CD14-positive monocyte (primary cell): ENCODE measurements around the gene ATG9B. TPM values are rescaled to one million over a fixed set of nuclear protein-coding genes. Genes with fewer than 3 reads are reported as not detected.

Source experiments
- DNase-seq, 3 donors: peaks; one replicate each; pipeline ENCODE4 v3.0.0-alpha.2; 2011 to 2022
- H2AFZ ChIP-seq: 2 replicates; pipeline ENCODE4 v1.6.0; 2012; ENCODE audit warnings: mild to moderate bottlenecking, low read depth, low read length, inconsistent platforms; ENCODE audit not compliant: insufficient read depth, poor library complexity, severe bottlenecking
- H3K27ac ChIP-seq, 2 donors: 1 replicate in 1 of 2; 2 replicates in 1 of 2; pipeline ENCODE4 v1.5.1; 2012 to 2013; ENCODE audit warnings: low read length in 2 of 2, control low read depth in 1 of 2, inconsistent platforms in 1 of 2, low read depth in 1 of 2, mild to moderate bottlenecking in 1 of 2
- H3K27me3 ChIP-seq, 2 donors: one replicate each; pipeline versions ENCODE4 v1.6.0 to v1.6.1; 2011 to 2013; ENCODE audit warnings: low read length in 2 of 2; ENCODE audit not compliant: control insufficient read depth in 2 of 2, insufficient read depth in 2 of 2
- H3K36me3 ChIP-seq, 2 donors: replicated peaks in 1 of 2; 1 replicate in 1 of 2; 2 replicates in 1 of 2; pipeline versions ENCODE4 v1.5.1 to v1.6.1; 2012 to 2013; ENCODE audit warnings: low read length in 2 of 2, control low read depth in 1 of 2, inconsistent platforms in 1 of 2, mild to moderate bottlenecking in 1 of 2; ENCODE audit not compliant: insufficient read depth in 2 of 2, control insufficient read depth in 1 of 2
- H3K4me1 ChIP-seq, 2 donors: 1 replicate in 1 of 2; 2 replicates in 1 of 2; pipeline versions ENCODE4 v1.5.1 to v1.6.1; 2012 to 2013; ENCODE audit warnings: low read length in 2 of 2, control low read depth in 1 of 2, inconsistent platforms in 1 of 2, mild to moderate bottlenecking in 1 of 2, moderate library complexity in 1 of 2; ENCODE audit not compliant: insufficient read depth in 2 of 2, control insufficient read depth in 1 of 2
- H3K4me2 ChIP-seq: replicated peaks from 2 replicates; pipeline ENCODE3; 2012; ENCODE audit warnings: low read length, moderate library complexity, mild to moderate bottlenecking; ENCODE audit not compliant: poor library complexity, severe bottlenecking; ENCODE audit errors: extremely low read depth
- H3K4me3 ChIP-seq, 3 experiments: fragments of 200-600 bp in 1 of 3; sonication (generic) in 1 of 3; replicated peaks in 1 of 3; 1 replicate in 2 of 3; 2 replicates in 1 of 3; pipeline ENCODE4 v1.5.1; 2011 to 2013; ENCODE audit warnings: low read length in 3 of 3, mild to moderate bottlenecking in 3 of 3, control low read depth in 2 of 3, low read depth in 2 of 3, inconsistent platforms in 1 of 3, moderate library complexity in 1 of 3
- H3K79me2 ChIP-seq: 2 replicates; pipeline ENCODE4 v1.6.0; 2012; ENCODE audit warnings: mild to moderate bottlenecking, control low read depth, inconsistent platforms, low read length, moderate library complexity; ENCODE audit not compliant: insufficient read depth
- H3K9ac ChIP-seq: 2 replicates; pipeline ENCODE4 v1.6.0; 2017; ENCODE audit warnings: low read length, mild to moderate bottlenecking; ENCODE audit not compliant: insufficient read depth, poor library complexity, severe bottlenecking
- H3K9me3 ChIP-seq, 2 donors: replicated peaks in 1 of 2; 1 replicate in 1 of 2; 2 replicates in 1 of 2; pipeline versions ENCODE4 v1.5.1 to v1.6.1; 2012 to 2013; ENCODE audit warnings: low read length in 2 of 2, control low read depth in 1 of 2; ENCODE audit not compliant: control insufficient read depth in 1 of 2, insufficient read depth in 1 of 2
- H4K20me1 ChIP-seq: 2 replicates; pipeline ENCODE4 v1.6.0; 2012; ENCODE audit warnings: mild to moderate bottlenecking, low read length, control low read depth, moderate library complexity; ENCODE audit not compliant: insufficient read depth
- H3K27ac Mint-ChIP-seq, 7 donors: one replicate each; pipeline ENCODE4 v1.8.0; 2020; ENCODE audit warnings: mild to moderate bottlenecking in 7 of 7, mixed read lengths in 7 of 7, moderate library complexity in 6 of 7, inconsistent platforms in 2 of 7
- H3K27me3 Mint-ChIP-seq, 3 donors: one replicate each; pipeline ENCODE4 v1.8.0; 2021 to 2022; ENCODE audit warnings: low read depth in 3 of 3, mild to moderate bottlenecking in 3 of 3, mixed read lengths in 3 of 3, moderate library complexity in 3 of 3, inconsistent platforms in 1 of 3
- H3K36me3 Mint-ChIP-seq, 2 donors: one replicate each; pipeline ENCODE4 v1.8.0; 2020; ENCODE audit warnings: mixed read lengths in 2 of 2, inconsistent platforms in 1 of 2, mild to moderate bottlenecking in 1 of 2
- H3K4me1 Mint-ChIP-seq: one replicate; pipeline ENCODE4 v1.8.0; 2020; ENCODE audit warnings: mild to moderate bottlenecking, mixed read lengths
- H3K4me3 Mint-ChIP-seq, 2 donors: one replicate each; pipeline ENCODE4 v1.8.0; 2020; ENCODE audit warnings: mild to moderate bottlenecking in 2 of 2, mixed read lengths in 2 of 2, moderate library complexity in 1 of 2
- H3K9me3 Mint-ChIP-seq, 7 donors: one replicate each; pipeline ENCODE4 v1.8.0; 2020 to 2022; ENCODE audit warnings: mixed read lengths in 7 of 7, mild to moderate bottlenecking in 6 of 7, moderate library complexity in 6 of 7, inconsistent platforms in 2 of 7
- WGBS: methylation state at CpG from one replicate; pipeline ENCODE4 v1.1.5; 2013; ENCODE audit warnings: missing lambda C conversion rate; ENCODE audit not compliant: insufficient coverage; 5-methylcytosine and 5-hydroxymethylcytosine counted together
- intact Hi-C, 2 donors: fragments of 100-400 bp; cut with micrococcal nuclease; formaldehyde crosslinking; loops; one replicate each; pipeline versions ENCODE4 v1.15.0 to v1.15.1; 2023
- polyA plus RNA-seq, 3 donors: library from polyadenylated mRNA; depleted of rRNA in 1 of 3; unstranded in 2 of 3; stranded (reverse) in 1 of 3; fragments of 300-500 nt in 2 of 3; fragments of >200 nt in 1 of 3; fragmentation: Illumina TruSeq in 2 of 3; gene quantifications; 1 replicate in 2 of 3; 2 replicates in 1 of 3; pipeline ENCODE4 v1.2.3, GENCODE V29; 2012 to 2021
- TF ChIP-seq, protein P1 (sequence below): fragments of 200-600 bp; IDR thresholded peaks from one replicate; pipeline ENCODE4 v1.8.0; 2022; ENCODE audit warnings: antibody characterized with exemption, mild to moderate bottlenecking

Gene ATG9B
- polyA plus RNA-seq, 3 donors, result 0.21 to 0.30 TPM; not detected in 1

DNA sequence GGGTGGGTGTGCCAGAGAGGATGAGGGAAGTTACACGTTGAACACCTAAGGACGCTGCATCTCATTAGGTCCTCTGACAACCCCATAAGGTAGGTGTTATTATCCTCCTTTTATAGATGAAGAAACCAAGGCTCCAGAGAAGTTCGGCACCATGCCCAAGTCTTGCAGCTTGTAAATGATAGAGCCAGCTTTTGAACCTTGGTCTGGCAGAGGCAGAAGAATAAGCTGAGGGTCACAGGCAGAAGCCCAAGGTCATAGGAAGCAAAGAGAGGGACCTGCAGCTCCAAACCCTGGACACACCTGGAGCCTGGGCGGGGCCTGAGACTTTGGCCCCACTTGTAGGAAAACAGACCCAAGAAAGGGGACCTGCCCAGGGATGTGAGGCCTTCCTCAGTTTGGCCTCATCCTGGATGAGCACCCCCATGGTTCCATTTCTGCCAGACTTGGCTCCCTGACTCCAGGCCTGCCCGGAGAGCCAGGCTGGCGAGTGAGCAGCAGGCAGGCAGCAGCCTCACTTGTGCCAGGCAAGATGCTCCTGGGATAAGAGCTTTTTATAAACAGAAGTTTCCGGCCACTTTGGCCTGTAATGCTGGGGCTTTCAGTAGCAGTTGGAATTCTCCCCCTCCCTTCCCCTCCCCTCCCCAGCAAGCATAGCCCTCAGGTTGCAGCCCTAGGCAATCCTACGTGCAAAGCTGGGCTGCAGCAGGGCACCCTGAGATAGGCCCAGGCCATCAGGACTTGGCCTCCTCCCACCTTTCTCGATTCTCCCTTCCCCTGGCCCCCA, 48.6 kb downstream of the ATG9B start:
- H3K9me3 Mint-ChIP-seq, result peaks cover 0 to 23% (median 8%) of the 10 kb centered on the region in 7 donors
- Histone ChIP-seq H2AFZ (no peak overlapping the region), H3K9ac (no peak overlapping the region), H3K27me3 (peaks cover 35 to 69% of the 10 kb centered on the region in 2 donors), H3K9me3 (peaks cover 0 to 28% of the 10 kb centered on the region in 2 donors), H3K4me3 (no peak overlapping the region), H3K36me3 (no peaks in the 10 kb centered on the region), H3K27ac (no peak overlapping the region), H4K20me1 (no peaks in the 10 kb centered on the region), H3K79me2 (no peaks in the 10 kb centered on the region), H3K4me1 (peaks cover 3 to 7% of the 10 kb centered on the region in 2 donors), H3K4me2 (peak overlapping the region; percentile 75)
- H3K4me3 Mint-ChIP-seq, result peak overlapping the region; percentile 17 to 75
- H3K27ac Mint-ChIP-seq, result no peak overlapping the region
- no peak for DNase-seq
- 89% methylated on average over 6 of the region's 9 CpGs for WGBS
- peaks cover 0 to 7% of the 10 kb centered on the region in 2 donors for H3K36me3 Mint-ChIP-seq
- intact Hi-C loops, result no loop called here
- peaks cover 18% of the 10 kb centered on the region for H3K4me1 Mint-ChIP-seq
- peaks cover 69 to 84% (median 71%) of the 10 kb centered on the region in 3 donors for H3K27me3 Mint-ChIP-seq
- TF ChIP-seq, protein P1, sequence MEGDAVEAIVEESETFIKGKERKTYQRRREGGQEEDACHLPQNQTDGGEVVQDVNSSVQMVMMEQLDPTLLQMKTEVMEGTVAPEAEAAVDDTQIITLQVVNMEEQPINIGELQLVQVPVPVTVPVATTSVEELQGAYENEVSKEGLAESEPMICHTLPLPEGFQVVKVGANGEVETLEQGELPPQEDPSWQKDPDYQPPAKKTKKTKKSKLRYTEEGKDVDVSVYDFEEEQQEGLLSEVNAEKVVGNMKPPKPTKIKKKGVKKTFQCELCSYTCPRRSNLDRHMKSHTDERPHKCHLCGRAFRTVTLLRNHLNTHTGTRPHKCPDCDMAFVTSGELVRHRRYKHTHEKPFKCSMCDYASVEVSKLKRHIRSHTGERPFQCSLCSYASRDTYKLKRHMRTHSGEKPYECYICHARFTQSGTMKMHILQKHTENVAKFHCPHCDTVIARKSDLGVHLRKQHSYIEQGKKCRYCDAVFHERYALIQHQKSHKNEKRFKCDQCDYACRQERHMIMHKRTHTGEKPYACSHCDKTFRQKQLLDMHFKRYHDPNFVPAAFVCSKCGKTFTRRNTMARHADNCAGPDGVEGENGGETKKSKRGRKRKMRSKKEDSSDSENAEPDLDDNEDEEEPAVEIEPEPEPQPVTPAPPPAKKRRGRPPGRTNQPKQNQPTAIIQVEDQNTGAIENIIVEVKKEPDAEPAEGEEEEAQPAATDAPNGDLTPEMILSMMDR, result no peak

DNA sequence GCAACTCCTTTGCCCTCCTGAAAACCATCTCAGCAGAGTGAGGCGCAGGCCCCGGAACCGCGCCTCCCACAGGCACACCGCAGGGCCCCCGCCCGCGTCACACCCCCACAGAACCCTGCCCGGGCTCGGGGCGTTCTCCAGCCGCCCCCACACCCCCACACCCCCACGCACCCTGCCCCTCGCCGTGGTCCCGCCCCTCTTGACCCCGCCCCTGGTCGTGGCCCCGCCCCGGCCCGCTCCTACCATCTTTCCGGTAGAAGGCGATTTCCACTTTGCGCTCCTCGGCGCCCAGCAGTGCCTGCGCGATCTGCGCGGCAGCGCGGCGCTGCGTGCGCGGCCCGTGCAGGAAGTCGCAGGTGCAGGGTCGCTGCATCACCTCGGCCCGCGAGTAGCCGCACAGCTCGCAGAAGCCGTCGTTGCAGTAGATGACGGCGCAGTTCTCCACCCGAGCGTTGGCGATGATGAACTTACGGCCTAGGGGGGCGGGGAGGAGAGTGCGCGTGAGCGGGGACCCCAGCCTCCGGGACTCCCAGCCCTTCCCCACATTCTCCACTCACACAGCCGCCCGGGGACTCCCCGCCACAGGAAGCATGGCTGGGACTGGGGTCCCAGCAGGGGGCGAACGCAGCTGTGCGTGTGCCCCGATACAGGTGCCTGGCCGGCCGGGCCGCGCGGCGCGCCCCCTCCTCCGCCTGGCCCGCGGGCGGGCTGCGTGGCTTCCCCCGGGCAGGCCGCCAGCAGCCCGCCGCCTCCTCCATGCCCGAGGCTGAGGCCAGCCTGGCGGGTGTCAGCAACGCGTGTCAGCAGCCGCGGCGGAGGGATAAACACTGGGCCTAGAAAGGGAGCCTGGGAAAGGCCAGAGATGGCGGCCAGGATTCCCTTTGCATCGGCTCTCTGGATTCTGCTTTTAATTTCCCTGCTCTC, 49.6 kb downstream of the ATG9B start:
- Histone ChIP-seq H3K4me3 (peak overlapping the region in 1 of 3 experiments; percentile 67), H3K79me2 (no peaks in the 10 kb centered on the region), H3K4me1 (peaks cover 3 to 7% of the 10 kb centered on the region in 2 donors), H3K9me3 (peaks cover 0 to 18% of the 10 kb centered on the region in 2 donors), H2AFZ (peak overlapping the region; percentile 41), H3K4me2 (peak overlapping the region; percentile 75), H3K27me3 (peaks cover 26 to 59% of the 10 kb centered on the region in 2 donors), H4K20me1 (no peaks in the 10 kb centered on the region), H3K9ac (no peak overlapping the region), H3K36me3 (no peaks in the 10 kb centered on the region), H3K27ac (no peak overlapping the region)
- TF ChIP-seq, protein P1, result no peak
- Mint-ChIP-seq H3K4me1 (peaks cover 18% of the 10 kb centered on the region), H3K36me3 (peaks cover 0 to 7% of the 10 kb centered on the region in 2 donors), H3K27me3 (peaks cover 61 to 82% (median 62%) of the 10 kb centered on the region in 3 donors), H3K9me3 (peaks cover 0 to 19% (median 6%) of the 10 kb centered on the region in 7 donors), H3K27ac (no peak overlapping the region), H3K4me3 (peak overlapping the region; percentile 70 to 85)
- DNase-seq, result no peak
- under 1% methylated on average over 80 of the region's 89 CpGs for WGBS
- intact Hi-C loops, result no loop called here
